VCaP (cell line): ENCODE results near the gene MAP7D2.

Experiments
- H3K27ac ChIP-seq: fragments of 450-650 bp; 2 replicates; pipeline ENCODE4 v1.5.1; 2017
- CTCF ChIP-seq: fragments of 450-650 bp; conservative IDR thresholded peaks from 2 replicates; pipeline ENCODE4 v1.5.1; 2017; ENCODE audit warnings: mild to moderate bottlenecking, moderate library complexity

Gene MAP7D2

GRCh38 chrX:19987856-19988255 is 128.9 kb downstream of the MAP7D2 start:
- 0 out of 2 replicates have a peak overlapping the region, but pooled peaks have one; percentile 84 for H3K27ac ChIP-seq
- TF ChIP-seq CTCF: peak; percentile 21; the same call in 1 of the 2 replicates

GRCh38 chrX:19986531-19986930 is 130.2 kb downstream of the MAP7D2 start:
- H3K27ac ChIP-seq: no peak overlapping the region
- TF ChIP-seq CTCF: no peak

- H3K27ac ChIP-seq: no peak overlapping the region
- TF ChIP-seq CTCF: no peak
Measured at GRCh38 chrX:19981947-19982346, 134.8 kb downstream of the MAP7D2 start.

GRCh38 chrX:19975845-19976244 is 140.9 kb downstream of the MAP7D2 start:
- H3K27ac ChIP-seq: no peak overlapping the region
- no peak for TF ChIP-seq CTCF

GRCh38 chrX:19972984-19973383 is 143.7 kb downstream of the MAP7D2 start:
- TF ChIP-seq CTCF: no peak

GRCh38 chrX:19968276-19968675 is 148.4 kb downstream of the MAP7D2 start:
- TF ChIP-seq CTCF: no peak
- H3K27ac ChIP-seq: no peak overlapping the region

More at GRCh38 chrX:19972984-19973383, 143.7 kb downstream of the MAP7D2 start:
- H3K27ac ChIP-seq: no peak overlapping the region

GRCh38 chrX:19966056-19966455 is 150.7 kb downstream of the MAP7D2 start:
- TF ChIP-seq CTCF: no peak

More at GRCh38 chrX:19966056-19966455, 150.7 kb downstream of the MAP7D2 start:
- no peak overlapping the region for H3K27ac ChIP-seq
